Breast epithelium (tissue), 3 donors: ENCODE measurements around the gene ENOX1.

ENCODE experiments used
- CTCF ChIP-seq, 3 donors: fragments of 450-650 bp; IDR thresholded peaks; one replicate each; pipeline ENCODE4 v1.5.1; 2016 to 2017; ENCODE audit warnings: antibody characterized with exemption in 3 of 3, mild to moderate bottlenecking in 3 of 3, moderate library complexity in 3 of 3
- POLR2A ChIP-seq: fragments of 450-650 bp; IDR thresholded peaks from one replicate; pipeline ENCODE4 v1.6.1; 2016; ENCODE audit warnings: antibody characterized with exemption, mild to moderate bottlenecking, moderate library complexity
- POLR2AphosphoS5 ChIP-seq, 3 donors: sonication (generic); formaldehyde crosslinking; IDR thresholded peaks; one replicate each; pipeline ENCODE4 v1.6.1; 2017; ENCODE audit warnings: antibody characterized with exemption in 3 of 3

- no peak for TF ChIP-seq CTCF (IDR thresholded peaks at IDR 0.05)
- TF ChIP-seq POLR2AphosphoS5 (IDR thresholded peaks at IDR 0.05), result no peak
- no peak for TF ChIP-seq POLR2A
Measured at GRCh38 chr13:43572656-43573360, 214.0 kb downstream of the ENOX1 start.
